Amniotic epithelial cell (primary cell): ENCODE measurements around the gene RMDN2.

Experiments
- DNase-seq: peaks from one replicate; pipeline ENCODE4 v3.0.0-alpha.2; 2010; ENCODE audit warnings: low read depth

Gene RMDN2

DNA sequence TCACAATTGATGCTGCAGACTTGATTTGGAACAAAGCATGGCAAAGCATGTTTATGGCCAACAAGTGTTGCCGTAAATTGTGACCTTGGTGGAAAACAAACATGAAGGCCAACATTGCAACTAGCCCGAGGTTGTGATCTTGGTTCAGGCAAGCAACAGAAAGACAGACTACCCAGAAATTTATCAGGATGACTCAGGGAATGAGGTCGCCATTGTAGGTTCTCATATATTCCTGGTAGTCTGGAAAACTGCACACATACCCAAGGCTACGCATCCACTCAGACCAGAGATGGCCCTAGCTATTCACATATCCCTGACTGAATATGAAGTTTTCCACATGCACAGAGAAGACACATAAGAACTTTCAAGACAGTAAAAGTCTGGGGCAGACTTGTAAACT is 120.7 kb downstream of the RMDN2 start:
- DNase-seq: peak; percentile 45

- DNase-seq: no peak
Measured at GRCh38 chr2:38056216-38056615, 131.1 kb downstream of the RMDN2 start.

DNA sequence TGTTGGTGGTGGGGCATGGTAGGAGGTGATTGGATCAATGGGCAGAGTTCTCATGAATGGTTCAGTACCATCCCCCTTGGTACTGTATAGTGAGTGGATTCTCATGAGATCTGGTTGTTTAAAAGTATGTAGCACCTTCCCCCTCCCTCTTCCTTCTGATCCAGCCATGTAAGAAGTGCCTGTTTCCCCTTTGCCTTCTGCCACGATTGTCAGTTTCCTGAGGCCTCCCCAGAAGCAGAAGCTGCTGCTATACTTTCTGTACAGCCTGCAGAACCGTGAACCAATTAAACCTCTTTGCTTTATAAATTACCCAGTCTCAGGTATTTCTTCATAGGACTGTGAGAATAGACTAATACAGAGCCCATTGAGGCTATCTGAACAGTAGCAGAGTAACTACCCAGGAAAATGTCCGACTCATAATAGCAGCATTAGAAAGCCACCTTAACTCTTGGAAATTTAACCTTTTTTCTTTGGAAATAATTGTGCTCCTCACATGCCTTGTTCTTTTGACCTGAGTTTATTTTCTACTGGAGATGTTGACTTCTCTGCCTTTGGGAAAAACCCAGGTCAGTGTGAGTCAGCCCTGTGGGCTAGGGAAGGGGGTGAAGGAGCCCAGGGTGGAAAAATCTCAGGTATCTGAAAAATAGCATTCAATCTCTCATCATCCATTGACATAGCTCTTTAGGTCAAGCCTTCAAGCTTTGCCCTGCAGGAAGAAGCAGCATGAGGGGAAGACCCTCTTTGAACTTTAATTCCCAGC is 132.7 kb downstream of the RMDN2 start:
- DNase-seq: no peak

GRCh38 chr2:38060236-38061018 is 135.3 kb downstream of the RMDN2 start:
- no peak for DNase-seq

GRCh38 chr2:38064801-38065501 is 139.9 kb downstream of the RMDN2 start:
- DNase-seq: no peak

DNA sequence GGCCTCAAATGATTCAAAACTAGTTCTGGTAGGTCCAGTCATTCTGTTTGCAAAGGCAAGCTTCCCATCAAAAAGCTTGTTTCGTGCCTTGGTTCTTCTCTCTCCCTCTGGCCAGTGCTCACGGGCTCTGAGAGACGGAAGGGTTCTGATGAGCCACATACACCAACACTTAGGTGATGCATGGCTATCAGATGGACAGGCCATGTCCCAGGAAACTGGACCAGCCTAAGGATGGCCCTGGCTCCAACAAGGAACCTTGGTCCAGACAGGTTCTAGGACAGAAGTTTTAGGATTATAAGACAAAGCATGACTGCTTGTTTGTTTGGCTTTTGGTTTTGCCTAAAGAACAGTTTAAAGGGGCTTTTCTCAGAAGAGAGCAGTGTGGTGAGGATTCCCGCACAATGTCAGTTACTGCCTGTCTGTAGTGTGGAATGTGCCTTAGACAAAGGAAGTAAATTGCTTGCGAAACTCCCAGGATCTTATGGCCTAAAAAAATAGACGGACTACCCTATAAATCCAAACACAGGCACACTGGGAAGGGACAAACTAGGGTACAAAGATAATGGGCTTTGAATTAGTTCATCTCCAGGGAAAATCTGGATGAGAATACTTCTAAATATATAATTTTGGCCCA is 140.5 kb downstream of the RMDN2 start:
- DNase-seq: no peak

- no peak for DNase-seq
Measured at GRCh38 chr2:38066421-38067115, 141.5 kb downstream of the RMDN2 start.
